Heart left ventricle (tissue), 16 donors: Measurements from ENCODE around the gene INHBC. TPM values are rescaled to one million over a fixed set of nuclear protein-coding genes. Genes with fewer than 3 reads are reported as not detected.
"Not testable (repeated sequence)": the region's sequence is repeated elsewhere in the genome, so short reads cannot be mapped to it uniquely, and the experiment has no call there.

ENCODE experiments used
- ATAC-seq, 4 donors: fragments of 200-7000 bp; cut with Tn5 transposase; one replicate each; pipeline ENCODE4 v1.9.1; 2020 to 2022; ENCODE audit warnings: moderate library complexity in 4 of 4, mild to moderate bottlenecking in 3 of 4, moderate number of reproducible peaks in 1 of 4
- DNase-seq, 5 donors: peaks; one replicate each; pipeline ENCODE4 v3.0.0-alpha.2; 2020
- H3K27ac ChIP-seq, 12 donors: fragments of 200-600 bp; sonication (generic) in 4 of 12; one replicate each; pipeline versions ENCODE4 v1.5.0 to v1.8.0; 2016 to 2022; ENCODE audit warnings: mild to moderate bottlenecking in 2 of 12
- H3K27me3 ChIP-seq, 9 donors: fragments of 200-600 bp; sonication (generic) in 2 of 9; one replicate each; pipeline versions ENCODE4 v1.5.1 to v1.8.0; 2016 to 2022; ENCODE audit warnings: mild to moderate bottlenecking in 3 of 9
- H3K36me3 ChIP-seq, 9 donors: fragments of 200-600 bp; sonication (generic) in 2 of 9; one replicate each; pipeline versions ENCODE4 v1.5.0 to v1.8.0; 2018 to 2022; ENCODE audit warnings: mild to moderate bottlenecking in 2 of 9
- H3K4me1 ChIP-seq, 12 donors: fragments of 200-600 bp; sonication (generic) in 4 of 12; one replicate each; pipeline versions ENCODE4 v1.5.0 to v1.8.0; 2016 to 2022; ENCODE audit warnings: mild to moderate bottlenecking in 3 of 12
- H3K4me3 ChIP-seq, 12 donors: fragments of 200-600 bp; sonication (generic) in 4 of 12; one replicate each; pipeline versions ENCODE4 v1.5.0 to v1.8.0; 2017 to 2022; ENCODE audit warnings: mild to moderate bottlenecking in 9 of 12, moderate library complexity in 4 of 12
- H3K9me3 ChIP-seq, 12 donors: fragments of 200-600 bp; sonication (generic) in 4 of 12; one replicate each; pipeline versions ENCODE4 v1.5.0 to v1.8.0; 2016 to 2022; ENCODE audit warnings: mild to moderate bottlenecking in 1 of 12
- CTCF ChIP-seq, 12 donors: fragments of 200-600 bp; sonication (generic) in 4 of 12; IDR thresholded peaks; one replicate each; pipeline versions ENCODE4 v1.5.0 to v1.8.0; 2018 to 2022; ENCODE audit warnings: antibody characterized with exemption in 12 of 12, mild to moderate bottlenecking in 5 of 12
- POLR2A ChIP-seq, 2 donors: fragments of 450-650 bp; IDR thresholded peaks; one replicate each; pipeline ENCODE4 v1.6.1; 2017; ENCODE audit warnings: antibody characterized with exemption in 2 of 2, mild to moderate bottlenecking in 2 of 2, moderate library complexity in 2 of 2
- WGBS, 4 donors: extraction: QIAGEN DNeasy Blood & Tissue Kit in 2 of 4; methylation state at CpG; one replicate each; pipeline versions ENCODE4 v1.1.5 to v1.1.7; 2013 to 2018; 5-methylcytosine and 5-hydroxymethylcytosine counted together
- intact Hi-C, 10 donors: fragments of 100-400 bp; cut with DNase I; formaldehyde crosslinking; loops; one replicate each; pipeline versions ENCODE4 v1.11.1 to v1.14.2; 2022
- polyA plus RNA-seq, 2 donors: library from polyadenylated mRNA; stranded (reverse); fragments of 200-250 nt; gene quantifications; one replicate each; pipeline ENCODE4 v1.2.3, GENCODE V29; 2013
- total RNA-seq, 9 donors: library from RNA; depleted of rRNA in 2 of 9; stranded (reverse); fragments of >200 nt in 2 of 9; fragmentation: NEBNext Ultra II Directional in 3 of 9; extraction: Animal tissue kit (Norgen Biotek cat#: 25700) in 3 of 9; gene quantifications; one replicate each; pipeline versions ENCODE4 v1.1.0 to v1.2.4, GENCODE V29; 2016 to 2023
- donor health status: ischemic (EF 13 %, LVEDD 7.1; RV severe dilation, severe dysfunction).
- donor health status: healthy with polysubstance abuse.
- donor health status: DM: no; HTN: yes; CAD: no.
- donor health status: DM: no; HTN: no; CAD: no.
- donor health status: ischemic (EF 25% LVEDD 6.9; RV normal size, moderate dysfunction).
- donor health status: ischemic (EF 25% LVEDD 5.7; RV mildly dilated, moderate dysfunction).
- donor health status: healthy.
- donor health status: DM: yes; HTN: yes; CAD: no.
- donor health status: ischemic (EF 35%, LVEDD 5.7; RV mildly dilated, moderate dysfunction).
- donor health status: nonischemic (EF 11% LVEDD 7.7; RV severe dilation, severe dysfunction).
- donor health status: DM: yes; HTN: yes; CAD: no.
- donor health status: PGD.
- donor health status: ischemic (EF 29% LVEDD 5.4; RV normal size, mild dysfunction).
- donor health status: nonischemic (EF 23%, LVEDD 6.1; RV moderate dilation, normal function).

Gene INHBC
- total and polyA plus RNA-seq, 11 donors: 0.03 to 0.27 TPM; not detected in 9

- ATAC-seq: no peak
- TF ChIP-seq POLR2A (IDR thresholded peaks at IDR 0.05) (no peak), CTCF (IDR thresholded peaks at IDR 0.05) (no peak)
- H3K27ac ChIP-seq: no peak overlapping the region
- peaks cover 0 to 46% (median 42%) of the 10 kb centered on the region in 9 donors for H3K36me3 ChIP-seq
- no peaks in the 10 kb centered on the region for H3K27me3 ChIP-seq
- no peak for DNase-seq
- no peak overlapping the region for H3K4me3 ChIP-seq
- peaks cover 6 to 20% (median 10%) of the 10 kb centered on the region in 12 donors for H3K4me1 ChIP-seq
- WGBS, 4 donors: 90 to 98% (median 96%) methylated on average over 1 to 4 of the region's 4 CpGs
- H3K9me3 ChIP-seq: no peaks in the 10 kb centered on the region
- intact Hi-C loops: no loop called here
These were observed 55.5 kb downstream of the INHBC start for GRCh38 chr12:57490126-57490525.

GRCh38 chr12:57491393-57492280, 57.1 kb downstream of the INHBC start:
- Histone ChIP-seq H3K36me3 (peaks cover 0 to 57% (median 51%) of the 10 kb centered on the region in 9 donors), H3K9me3 (no peaks in the 10 kb centered on the region), H3K4me1 (peaks cover 6 to 20% (median 10%) of the 10 kb centered on the region in 12 donors), H3K27ac (no peak overlapping the region), H3K27me3 (no peaks in the 10 kb centered on the region), H3K4me3 (no peak overlapping the region)
- no peak for DNase-seq
- no peak for TF ChIP-seq POLR2A (IDR thresholded peaks at IDR 0.05)
- TF ChIP-seq CTCF (IDR thresholded peaks at IDR 0.05): no peak
- WGBS, 4 donors: 88 to 90% (median 89%) methylated on average over 15 of the region's 15 CpGs
- ATAC-seq: no peak
- intact Hi-C loops: no loop called here

GRCh38 chr12:57495051-57495701, 60.6 kb downstream of the INHBC start:
- intact Hi-C loops, H3K27ac ChIP-seq, ATAC-seq, H3K9me3 ChIP-seq, H3K27me3 ChIP-seq, H3K4me3 ChIP-seq, H3K4me1 ChIP-seq, DNase-seq: not testable (repeated sequence)
- peaks cover 0 to 80% (median 72%) of the 10 kb centered on the region in 9 donors for H3K36me3 ChIP-seq
- 94 to 98% (median 97%) methylated on average over 15 to 46 of the region's 48 CpGs for WGBS, 4 donors

- TF ChIP-seq POLR2A (IDR thresholded peaks at IDR 0.05) (no peak), CTCF (IDR thresholded peaks at IDR 0.05) (no peak)
- no peaks in the 10 kb centered on the region for H3K27me3 ChIP-seq
- ATAC-seq: no peak
- DNase-seq: no peak
- H3K4me3 ChIP-seq: no peak overlapping the region
- intact Hi-C loops: no loop called here
- H3K4me1 ChIP-seq: no peaks in the 10 kb centered on the region
- H3K9me3 ChIP-seq: no peaks in the 10 kb centered on the region
- no peak overlapping the region for H3K27ac ChIP-seq
- H3K36me3 ChIP-seq: peaks cover 0 to 80% (median 72%) of the 10 kb centered on the region in 9 donors
These were observed 62.2 kb downstream of the INHBC start for GRCh38 chr12:57496822-57497221.
